Measurements from ENCODE around the gene EHD3. TPM values are rescaled to one million over a fixed set of nuclear protein-coding genes. Genes with fewer than 3 reads are reported as not detected.

EHD3 gene
- total and polyA plus RNA-seq, 2 of the 8 experiments (the other 6 are each of a cell fraction or from before 2014, with no cell fraction given) = 9.3 to 12.0 TPM

DNA sequence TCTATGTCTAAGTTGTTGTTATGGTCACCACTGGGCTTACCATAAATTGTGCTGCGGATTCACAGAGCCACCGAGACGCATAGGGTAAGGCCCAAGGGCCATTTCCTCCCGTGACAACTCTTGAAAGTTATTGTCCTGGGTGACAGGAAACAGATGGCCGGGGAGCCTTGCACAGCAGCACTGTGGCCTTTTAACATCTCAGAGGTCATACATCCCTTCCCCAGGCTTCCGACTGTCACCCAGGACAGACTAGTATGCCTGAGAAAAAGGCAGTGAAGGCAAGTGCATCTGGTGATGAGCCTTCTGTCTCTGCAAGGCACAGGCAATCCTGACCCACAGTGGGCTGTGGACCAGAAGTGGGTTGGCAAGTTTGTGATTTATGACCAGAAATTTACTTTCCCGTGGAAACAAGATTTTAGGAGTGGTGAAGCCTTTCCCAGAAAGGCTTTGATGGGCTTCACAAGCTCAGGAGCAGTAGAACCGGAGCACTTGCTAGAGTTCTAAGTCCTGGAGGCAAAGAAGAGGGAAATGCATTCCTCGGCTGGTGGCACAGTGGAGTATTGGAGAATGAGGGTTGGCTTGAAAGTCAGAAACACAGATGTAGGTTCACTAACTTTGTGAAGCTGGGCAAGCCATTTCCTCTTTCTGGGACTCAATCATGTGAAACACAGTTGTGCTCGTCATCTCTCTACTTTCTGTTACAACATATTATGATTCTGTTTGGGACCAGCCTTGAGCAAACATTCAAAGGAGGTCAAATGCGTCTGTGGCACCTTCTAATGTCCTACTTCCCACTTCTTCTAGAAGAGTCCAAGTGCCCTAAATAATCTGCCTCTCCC lies 14.6 kb upstream of the EHD3 start (continued):
- TF ChIP-seq, protein P1, sequence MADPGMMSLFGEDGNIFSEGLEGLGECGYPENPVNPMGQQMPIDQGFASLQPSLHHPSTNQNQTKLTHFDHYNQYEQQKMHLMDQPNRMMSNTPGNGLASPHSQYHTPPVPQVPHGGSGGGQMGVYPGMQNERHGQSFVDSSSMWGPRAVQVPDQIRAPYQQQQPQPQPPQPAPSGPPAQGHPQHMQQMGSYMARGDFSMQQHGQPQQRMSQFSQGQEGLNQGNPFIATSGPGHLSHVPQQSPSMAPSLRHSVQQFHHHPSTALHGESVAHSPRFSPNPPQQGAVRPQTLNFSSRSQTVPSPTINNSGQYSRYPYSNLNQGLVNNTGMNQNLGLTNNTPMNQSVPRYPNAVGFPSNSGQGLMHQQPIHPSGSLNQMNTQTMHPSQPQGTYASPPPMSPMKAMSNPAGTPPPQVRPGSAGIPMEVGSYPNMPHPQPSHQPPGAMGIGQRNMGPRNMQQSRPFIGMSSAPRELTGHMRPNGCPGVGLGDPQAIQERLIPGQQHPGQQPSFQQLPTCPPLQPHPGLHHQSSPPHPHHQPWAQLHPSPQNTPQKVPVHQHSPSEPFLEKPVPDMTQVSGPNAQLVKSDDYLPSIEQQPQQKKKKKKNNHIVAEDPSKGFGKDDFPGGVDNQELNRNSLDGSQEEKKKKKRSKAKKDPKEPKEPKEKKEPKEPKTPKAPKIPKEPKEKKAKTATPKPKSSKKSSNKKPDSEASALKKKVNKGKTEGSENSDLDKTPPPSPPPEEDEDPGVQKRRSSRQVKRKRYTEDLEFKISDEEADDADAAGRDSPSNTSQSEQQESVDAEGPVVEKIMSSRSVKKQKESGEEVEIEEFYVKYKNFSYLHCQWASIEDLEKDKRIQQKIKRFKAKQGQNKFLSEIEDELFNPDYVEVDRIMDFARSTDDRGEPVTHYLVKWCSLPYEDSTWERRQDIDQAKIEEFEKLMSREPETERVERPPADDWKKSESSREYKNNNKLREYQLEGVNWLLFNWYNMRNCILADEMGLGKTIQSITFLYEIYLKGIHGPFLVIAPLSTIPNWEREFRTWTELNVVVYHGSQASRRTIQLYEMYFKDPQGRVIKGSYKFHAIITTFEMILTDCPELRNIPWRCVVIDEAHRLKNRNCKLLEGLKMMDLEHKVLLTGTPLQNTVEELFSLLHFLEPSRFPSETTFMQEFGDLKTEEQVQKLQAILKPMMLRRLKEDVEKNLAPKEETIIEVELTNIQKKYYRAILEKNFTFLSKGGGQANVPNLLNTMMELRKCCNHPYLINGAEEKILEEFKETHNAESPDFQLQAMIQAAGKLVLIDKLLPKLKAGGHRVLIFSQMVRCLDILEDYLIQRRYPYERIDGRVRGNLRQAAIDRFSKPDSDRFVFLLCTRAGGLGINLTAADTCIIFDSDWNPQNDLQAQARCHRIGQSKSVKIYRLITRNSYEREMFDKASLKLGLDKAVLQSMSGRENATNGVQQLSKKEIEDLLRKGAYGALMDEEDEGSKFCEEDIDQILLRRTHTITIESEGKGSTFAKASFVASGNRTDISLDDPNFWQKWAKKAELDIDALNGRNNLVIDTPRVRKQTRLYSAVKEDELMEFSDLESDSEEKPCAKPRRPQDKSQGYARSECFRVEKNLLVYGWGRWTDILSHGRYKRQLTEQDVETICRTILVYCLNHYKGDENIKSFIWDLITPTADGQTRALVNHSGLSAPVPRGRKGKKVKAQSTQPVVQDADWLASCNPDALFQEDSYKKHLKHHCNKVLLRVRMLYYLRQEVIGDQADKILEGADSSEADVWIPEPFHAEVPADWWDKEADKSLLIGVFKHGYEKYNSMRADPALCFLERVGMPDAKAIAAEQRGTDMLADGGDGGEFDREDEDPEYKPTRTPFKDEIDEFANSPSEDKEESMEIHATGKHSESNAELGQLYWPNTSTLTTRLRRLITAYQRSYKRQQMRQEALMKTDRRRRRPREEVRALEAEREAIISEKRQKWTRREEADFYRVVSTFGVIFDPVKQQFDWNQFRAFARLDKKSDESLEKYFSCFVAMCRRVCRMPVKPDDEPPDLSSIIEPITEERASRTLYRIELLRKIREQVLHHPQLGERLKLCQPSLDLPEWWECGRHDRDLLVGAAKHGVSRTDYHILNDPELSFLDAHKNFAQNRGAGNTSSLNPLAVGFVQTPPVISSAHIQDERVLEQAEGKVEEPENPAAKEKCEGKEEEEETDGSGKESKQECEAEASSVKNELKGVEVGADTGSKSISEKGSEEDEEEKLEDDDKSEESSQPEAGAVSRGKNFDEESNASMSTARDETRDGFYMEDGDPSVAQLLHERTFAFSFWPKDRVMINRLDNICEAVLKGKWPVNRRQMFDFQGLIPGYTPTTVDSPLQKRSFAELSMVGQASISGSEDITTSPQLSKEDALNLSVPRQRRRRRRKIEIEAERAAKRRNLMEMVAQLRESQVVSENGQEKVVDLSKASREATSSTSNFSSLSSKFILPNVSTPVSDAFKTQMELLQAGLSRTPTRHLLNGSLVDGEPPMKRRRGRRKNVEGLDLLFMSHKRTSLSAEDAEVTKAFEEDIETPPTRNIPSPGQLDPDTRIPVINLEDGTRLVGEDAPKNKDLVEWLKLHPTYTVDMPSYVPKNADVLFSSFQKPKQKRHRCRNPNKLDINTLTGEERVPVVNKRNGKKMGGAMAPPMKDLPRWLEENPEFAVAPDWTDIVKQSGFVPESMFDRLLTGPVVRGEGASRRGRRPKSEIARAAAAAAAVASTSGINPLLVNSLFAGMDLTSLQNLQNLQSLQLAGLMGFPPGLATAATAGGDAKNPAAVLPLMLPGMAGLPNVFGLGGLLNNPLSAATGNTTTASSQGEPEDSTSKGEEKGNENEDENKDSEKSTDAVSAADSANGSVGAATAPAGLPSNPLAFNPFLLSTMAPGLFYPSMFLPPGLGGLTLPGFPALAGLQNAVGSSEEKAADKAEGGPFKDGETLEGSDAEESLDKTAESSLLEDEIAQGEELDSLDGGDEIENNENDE (IDR thresholded peaks at IDR 0.05; ENCODE audit: insufficient replicate concordance, low read length) = no peak

All from H1 (cell line).